K562 (cell line): ENCODE measurements around the gene OR13C5. TPM values are rescaled to one million over a fixed set of nuclear protein-coding genes. Genes with fewer than 3 reads are reported as not detected.

Experiments used
- ATAC-seq: fragments of 200-7000 bp; cut with Tn5 transposase; 3 replicates; pipeline ENCODE4 v1.9.1; 2020; ENCODE audit warnings: moderate library complexity
- BruUV-seq: library from RNA; stranded (reverse); fragments of 400-500 nt; replicated peaks from 2 replicates; lab custom pipeline; 2021; lab: Mats Ljungman, UMichigan
- CTCF ChIA-PET: fragments of 300-600 bp; formaldehyde crosslinking; extraction: SDS; loops from one replicate; lab custom pipeline; 2021; ENCODE audit warnings: low intra/inter-chr PET ratio; lab: Yijun Ruan, JAX
- POLR2A ChIA-PET: fragments of 300-600, 350-650 bp; sonication (Branson Sonifier 250); formaldehyde crosslinking; extraction: SDS; loops from one replicate; lab custom pipeline; 2021; ENCODE audit warnings: antibody characterized with exemption, inconsistent platforms; lab: Yijun Ruan, JAX
- DNase-seq, 4 experiments: peaks; one replicate each; pipeline versions ENCODE4 v3.0.0 to v3.0.0-alpha.2; 2011 to 2018; ENCODE audit warnings: low spot score in 3 of 4, mixed read lengths in 3 of 4; ENCODE audit errors: extremely low read depth in 1 of 4
- FAIRE-seq: peaks from 2 replicates; lab custom pipeline; 2011; peaks lifted over from hg19 to GRCh38; lab: Jason Lieb, UNC
- H2AFZ ChIP-seq: 2 replicates; pipeline ENCODE4 v1.6.0; 2011; ENCODE audit warnings: low read depth, low read length, control low read depth, inconsistent platforms
- H3K27ac ChIP-seq: fragments of 200-600 bp; 3 replicates; pipeline ENCODE4 v1.8.0; 2011; ENCODE audit warnings: low read depth, mild to moderate bottlenecking, control low read depth, inconsistent platforms, low read length, moderate library complexity, mixed read lengths; ENCODE audit errors: extremely low read depth
- H3K27me3 ChIP-seq, 2 experiments: fragments of 300-600 bp in 1 of 2; 2 replicates in 1 of 2; 3 replicates in 1 of 2; pipeline versions ENCODE4 v1.6.0 to v1.8.0; 2011; ENCODE audit warnings: inconsistent platforms in 2 of 2, low read length in 2 of 2, mild to moderate bottlenecking in 1 of 2, mixed read lengths in 1 of 2, moderate library complexity in 1 of 2; ENCODE audit not compliant: control insufficient read depth in 2 of 2, insufficient read depth in 2 of 2
- H3K36me3 ChIP-seq: fragments of 300-600 bp; 3 replicates; pipeline ENCODE4 v1.8.0; 2011; ENCODE audit warnings: mild to moderate bottlenecking, low read length, inconsistent platforms; ENCODE audit not compliant: control insufficient read depth, insufficient read depth
- H3K4me1 ChIP-seq, 2 experiments: fragments of 200-600 bp in 1 of 2; replicated peaks in 1 of 2; 2 replicates in 1 of 2; 3 replicates in 1 of 2; pipeline versions ENCODE4 v1.5.1 to v1.8.0; 2011; ENCODE audit warnings: inconsistent platforms in 2 of 2, low read length in 2 of 2, mild to moderate bottlenecking in 1 of 2, mixed read lengths in 1 of 2, moderate library complexity in 1 of 2; ENCODE audit not compliant: control insufficient read depth in 2 of 2, insufficient read depth in 2 of 2
- H3K4me2 ChIP-seq: 2 replicates; pipeline ENCODE4 v1.6.1; 2011; ENCODE audit warnings: low read length, control low read depth, inconsistent platforms, mixed read lengths; ENCODE audit not compliant: insufficient read depth
- H3K4me3 ChIP-seq: fragments of 200-600 bp; sonication (generic), shearing (Covaris generic); 2 replicates; pipeline ENCODE4 v1.5.1; 2016; ENCODE audit warnings: control low read depth, inconsistent platforms
- H3K79me2 ChIP-seq: fragments of 200-600 bp; 3 replicates; pipeline ENCODE4 v1.8.0; 2011; ENCODE audit warnings: low read length, inconsistent platforms; ENCODE audit not compliant: control insufficient read depth, insufficient read depth
- H3K9ac ChIP-seq, 2 experiments: 2 replicates each; pipeline versions ENCODE4 v1.6.0 to v1.6.1; 2011; ENCODE audit warnings: low read depth in 2 of 2, low read length in 2 of 2, control low read depth in 1 of 2, inconsistent platforms in 1 of 2, mild to moderate bottlenecking in 1 of 2, mixed read lengths in 1 of 2; ENCODE audit not compliant: insufficient read depth in 1 of 2
- H3K9me1 ChIP-seq: one replicate; pipeline ENCODE4 v1.6.0; 2011; ENCODE audit warnings: inconsistent platforms, mild to moderate bottlenecking, low read length, moderate library complexity; ENCODE audit not compliant: control insufficient read depth, insufficient read depth
- H3K9me3 ChIP-seq: replicated peaks from 2 replicates; pipeline ENCODE4 v1.5.1; 2011; ENCODE audit warnings: low read depth, low read length, inconsistent platforms; ENCODE audit not compliant: control insufficient read depth, insufficient read depth
- H4K20me1 ChIP-seq: replicated peaks from 2 replicates; pipeline ENCODE4 v1.6.1; 2011; ENCODE audit warnings: low read length, inconsistent platforms, mixed read lengths; ENCODE audit not compliant: control insufficient read depth, insufficient read depth
- CBX1 ChIP-seq: sonication (generic); IDR thresholded peaks from 2 replicates; pipeline ENCODE4 v1.6.1; 2016; ENCODE audit warnings: antibody characterized with exemption, low read depth, mild to moderate bottlenecking
- CBX5 ChIP-seq: IDR thresholded peaks from 2 replicates; pipeline ENCODE4 v1.6.1; 2014; ENCODE audit warnings: low read depth, borderline replicate concordance
- SMAD1 ChIP-seq: fragments of 150-350 bp; IDR thresholded peaks from 2 replicates; pipeline ENCODE4 v1.6.1; 2014; ENCODE audit warnings: low read length, low read depth; ENCODE audit not compliant: partially characterized antibody
- THAP12 ChIP-seq: fragments of 250-450 bp; sonication (Bioruptor Pico); IDR thresholded peaks from 2 replicates; pipeline ENCODE4 v1.9.0; 2021; ENCODE audit warnings: mild to moderate bottlenecking, inconsistent platforms
- WGBS: fragments of 100-300 bp; shearing (Covaris generic); methylation state at CpG from one replicate; pipeline ENCODE4 v1.1.6; 2016; ENCODE audit warnings: low coverage, mixed read lengths; ENCODE audit not compliant: insufficient coverage; ENCODE audit errors: missing lambda C conversion rate; 5-methylcytosine and 5-hydroxymethylcytosine counted together
- in situ Hi-C: fragments of 300-500 bp; cut with MboI; formaldehyde crosslinking; loops from 4 replicates; pipeline ENCODE4 v1.15.0; 2018; ENCODE audit warnings: inconsistent platforms, mixed read lengths
- intact Hi-C: fragments of 100-400 bp; cut with micrococcal nuclease; formaldehyde crosslinking; loops from 2 replicates; pipeline ENCODE4 v1.14.2; 2022
- polyA plus RNA-seq, 8 experiments: library from polyadenylated mRNA; depleted of rRNA in 4 of 8; stranded (reverse) in 5 of 8; unstranded in 3 of 8; fragments of >200 nt; fragmentation: Nextera tagmentation in 2 of 8; fragmentation: Illumina TruSeq in 1 of 8; extraction: Ambion mirVana in 2 of 8; extraction: Trizol in 1 of 8; gene quantifications; 2 replicates each; pipeline versions ENCODE4 v1.2.1 to v1.2.3, GENCODE V29; 2011 to 2014; ENCODE audit warnings: inconsistent platforms in 1 of 8, missing spikeins in 1 of 8
- total RNA-seq, 7 experiments: library from RNA; depleted of rRNA in 6 of 7; stranded (reverse); fragments of >200 nt in 6 of 7; fragmentation: Illumina TruSeq in 2 of 7; extraction: Trizol in 2 of 7; gene quantifications; 2 replicates each; pipeline versions ENCODE4 v1.2.1 to v1.2.3, GENCODE V29; 2011 to 2021; ENCODE audit warnings: low replicate concordance in 1 of 7
- TF ChIP-seq, protein P1 (sequence below): fragments of 450-650 bp; IDR thresholded peaks from one replicate; pipeline ENCODE4 v1.6.1; 2018; ENCODE audit warnings: mild to moderate bottlenecking, moderate library complexity; ENCODE audit not compliant: partially characterized antibody
- TF ChIP-seq, protein P2 (sequence below): fragments of 450-650 bp; IDR thresholded peaks from 2 replicates; pipeline ENCODE4 v1.6.1; 2016; ENCODE audit warnings: low read depth

The OR13C5 gene
- total and polyA plus RNA-seq, 9 of the 15 experiments (the other 6 are each of a cell fraction or from before 2014, with no cell fraction given): not detected

DNA sequence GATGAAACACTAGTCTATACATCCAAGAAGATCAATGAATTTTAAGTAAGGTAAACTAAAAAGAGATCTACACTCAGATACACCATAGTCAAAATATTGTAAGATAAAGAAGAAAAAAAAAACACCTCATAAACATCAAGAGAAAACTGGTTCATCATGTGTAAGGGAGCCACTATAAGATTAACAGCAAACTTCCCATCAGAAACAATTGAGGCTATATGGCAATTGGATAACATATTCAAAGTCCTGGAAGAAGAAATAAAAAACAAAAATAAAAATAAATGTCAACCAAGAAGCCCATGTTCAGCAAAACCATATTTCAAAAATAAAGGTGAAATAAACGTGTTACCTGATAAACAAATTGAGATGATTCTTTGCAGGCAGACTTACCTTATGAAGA, 26.6 kb downstream of the OR13C5 start:
- H3K27ac ChIP-seq: no peak overlapping the region
- FAIRE-seq: no peak
- no peak overlapping the region for H3K9ac ChIP-seq
- no peaks in the 10 kb centered on the region for H3K36me3 ChIP-seq
- ChIA-PET POLR2A (no interaction called here), CTCF (no interaction called here)
- no peaks in the 10 kb centered on the region for H3K27me3 ChIP-seq
- no peaks in the 10 kb centered on the region for H3K9me1 ChIP-seq
- no peak for ATAC-seq
- H3K4me3 ChIP-seq: no peak overlapping the region
- in situ Hi-C loops: no loop called here
- TF ChIP-seq THAP12 (no peak), CBX1 (no peak), CBX5 (0 out of 2 replicates have a peak, but pooled peaks have one; percentile 40), SMAD1 (no peak)
- TF ChIP-seq, protein P1, sequence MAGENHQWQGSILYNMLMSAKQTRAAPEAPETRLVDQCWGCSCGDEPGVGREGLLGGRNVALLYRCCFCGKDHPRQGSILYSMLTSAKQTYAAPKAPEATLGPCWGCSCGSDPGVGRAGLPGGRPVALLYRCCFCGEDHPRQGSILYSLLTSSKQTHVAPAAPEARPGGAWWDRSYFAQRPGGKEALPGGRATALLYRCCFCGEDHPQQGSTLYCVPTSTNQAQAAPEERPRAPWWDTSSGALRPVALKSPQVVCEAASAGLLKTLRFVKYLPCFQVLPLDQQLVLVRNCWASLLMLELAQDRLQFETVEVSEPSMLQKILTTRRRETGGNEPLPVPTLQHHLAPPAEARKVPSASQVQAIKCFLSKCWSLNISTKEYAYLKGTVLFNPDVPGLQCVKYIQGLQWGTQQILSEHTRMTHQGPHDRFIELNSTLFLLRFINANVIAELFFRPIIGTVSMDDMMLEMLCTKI: no peak
- TF ChIP-seq, protein P2, sequence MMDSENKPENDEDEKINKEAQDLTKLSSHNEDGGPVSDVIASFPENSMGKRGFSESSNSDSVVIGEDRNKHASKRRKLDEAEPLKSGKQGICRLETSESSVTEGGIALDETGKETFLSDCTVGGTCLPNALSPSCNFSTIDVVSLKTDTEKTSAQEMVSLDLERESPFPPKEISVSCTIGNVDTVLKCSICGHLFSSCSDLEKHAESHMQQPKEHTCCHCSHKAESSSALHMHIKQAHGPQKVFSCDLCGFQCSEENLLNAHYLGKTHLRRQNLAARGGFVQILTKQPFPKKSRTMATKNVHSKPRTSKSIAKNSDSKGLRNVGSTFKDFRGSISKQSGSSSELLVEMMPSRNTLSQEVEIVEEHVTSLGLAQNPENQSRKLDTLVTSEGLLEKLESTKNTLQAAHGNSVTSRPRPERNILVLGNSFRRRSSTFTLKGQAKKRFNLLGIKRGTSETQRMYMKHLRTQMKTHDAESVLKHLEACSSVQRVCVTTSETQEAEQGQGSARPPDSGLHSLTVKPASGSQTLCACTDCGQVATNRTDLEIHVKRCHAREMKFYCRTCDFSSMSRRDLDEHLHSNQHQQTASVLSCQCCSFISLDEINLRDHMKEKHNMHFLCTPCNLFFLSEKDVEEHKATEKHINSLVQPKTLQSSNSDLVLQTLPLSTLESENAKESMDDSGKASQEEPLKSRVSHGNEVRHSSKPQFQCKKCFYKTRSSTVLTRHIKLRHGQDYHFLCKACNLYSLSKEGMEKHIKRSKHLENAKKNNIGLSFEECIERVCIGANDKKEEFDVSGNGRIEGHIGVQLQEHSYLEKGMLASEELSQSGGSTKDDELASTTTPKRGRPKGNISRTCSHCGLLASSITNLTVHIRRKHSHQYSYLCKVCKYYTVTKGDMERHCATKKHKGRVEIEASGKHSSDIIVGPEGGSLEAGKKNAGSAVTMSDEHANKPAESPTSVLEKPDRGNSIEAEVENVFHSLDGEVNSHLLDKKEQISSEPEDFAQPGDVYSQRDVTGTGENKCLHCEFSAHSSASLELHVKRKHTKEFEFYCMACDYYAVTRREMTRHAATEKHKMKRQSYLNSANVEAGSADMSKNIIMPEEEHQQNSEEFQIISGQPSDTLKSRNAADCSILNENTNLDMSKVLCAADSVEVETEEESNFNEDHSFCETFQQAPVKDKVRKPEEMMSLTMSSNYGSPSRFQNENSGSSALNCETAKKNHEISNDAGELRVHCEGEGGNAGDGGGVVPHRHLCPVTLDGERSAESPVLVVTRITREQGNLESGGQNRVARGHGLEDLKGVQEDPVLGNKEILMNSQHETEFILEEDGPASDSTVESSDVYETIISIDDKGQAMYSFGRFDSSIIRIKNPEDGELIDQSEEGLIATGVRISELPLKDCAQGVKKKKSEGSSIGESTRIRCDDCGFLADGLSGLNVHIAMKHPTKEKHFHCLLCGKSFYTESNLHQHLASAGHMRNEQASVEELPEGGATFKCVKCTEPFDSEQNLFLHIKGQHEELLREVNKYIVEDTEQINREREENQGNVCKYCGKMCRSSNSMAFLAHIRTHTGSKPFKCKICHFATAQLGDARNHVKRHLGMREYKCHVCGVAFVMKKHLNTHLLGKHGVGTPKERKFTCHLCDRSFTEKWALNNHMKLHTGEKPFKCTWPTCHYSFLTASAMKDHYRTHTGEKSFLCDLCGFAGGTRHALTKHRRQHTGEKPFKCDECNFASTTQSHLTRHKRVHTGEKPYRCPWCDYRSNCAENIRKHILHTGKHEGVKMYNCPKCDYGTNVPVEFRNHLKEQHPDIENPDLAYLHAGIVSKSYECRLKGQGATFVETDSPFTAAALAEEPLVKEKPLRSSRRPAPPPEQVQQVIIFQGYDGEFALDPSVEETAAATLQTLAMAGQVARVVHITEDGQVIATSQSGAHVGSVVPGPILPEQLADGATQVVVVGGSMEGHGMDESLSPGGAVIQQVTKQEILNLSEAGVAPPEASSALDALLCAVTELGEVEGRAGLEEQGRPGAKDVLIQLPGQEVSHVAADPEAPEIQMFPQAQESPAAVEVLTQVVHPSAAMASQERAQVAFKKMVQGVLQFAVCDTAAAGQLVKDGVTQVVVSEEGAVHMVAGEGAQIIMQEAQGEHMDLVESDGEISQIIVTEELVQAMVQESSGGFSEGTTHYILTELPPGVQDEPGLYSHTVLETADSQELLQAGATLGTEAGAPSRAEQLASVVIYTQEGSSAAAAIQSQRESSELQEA: no peak
- TF ChIP-seq, all 486 proteins: peak for 1
- Histone ChIP-seq H3K9me3 (no peaks in the 10 kb centered on the region), H3K4me1 (no peaks in the 10 kb centered on the region), H3K79me2 (no peaks in the 10 kb centered on the region), H3K4me2 (no peak overlapping the region), H4K20me1 (no peaks in the 10 kb centered on the region), H2AFZ (no peak overlapping the region)
- DNase-seq: no peak
- intact Hi-C loops: no loop called here
- WGBS: 5% methylated on average over 1 of the region's 1 CpG
- no TSS peak for BruUV-seq
